Ectodermal cell (in vitro differentiated cells): Measurements from ENCODE around the gene NR2C2.

Experiments used
- H3K27ac ChIP-seq: 2 replicates; pipeline ENCODE4 v1.7.0; 2013; ENCODE audit warnings: mild to moderate bottlenecking, low read depth, low read length; ENCODE audit not compliant: insufficient read depth, poor library complexity, severe bottlenecking
- H3K27me3 ChIP-seq: 2 replicates; pipeline ENCODE4 v1.7.0; 2013; ENCODE audit warnings: mild to moderate bottlenecking, low read length; ENCODE audit not compliant: insufficient read depth, control insufficient read depth, poor library complexity, severe bottlenecking
- H3K36me3 ChIP-seq: one replicate; pipeline ENCODE4 v1.7.0; 2013; ENCODE audit warnings: low read length; ENCODE audit not compliant: control insufficient read depth, insufficient read depth
- H3K4me1 ChIP-seq: one replicate; pipeline ENCODE4 v1.7.0; 2013; ENCODE audit warnings: low read length; ENCODE audit not compliant: control insufficient read depth, insufficient read depth
- H3K4me3 ChIP-seq: 2 replicates; pipeline ENCODE4 v1.7.0; 2013; ENCODE audit warnings: low read depth, low read length, control low read depth; ENCODE audit not compliant: insufficient read depth
- H3K9me3 ChIP-seq: 2 replicates; pipeline ENCODE4 v1.7.0; 2013; ENCODE audit warnings: mild to moderate bottlenecking, low read length, moderate library complexity; ENCODE audit not compliant: control insufficient read depth
- WGBS, 2 experiments: methylation state at CpG; one replicate each; pipeline ENCODE4 v1.1.7; 2013; ENCODE audit warnings: missing lambda C conversion rate in 2 of 2; 5-methylcytosine and 5-hydroxymethylcytosine counted together

The NR2C2 gene

DNA sequence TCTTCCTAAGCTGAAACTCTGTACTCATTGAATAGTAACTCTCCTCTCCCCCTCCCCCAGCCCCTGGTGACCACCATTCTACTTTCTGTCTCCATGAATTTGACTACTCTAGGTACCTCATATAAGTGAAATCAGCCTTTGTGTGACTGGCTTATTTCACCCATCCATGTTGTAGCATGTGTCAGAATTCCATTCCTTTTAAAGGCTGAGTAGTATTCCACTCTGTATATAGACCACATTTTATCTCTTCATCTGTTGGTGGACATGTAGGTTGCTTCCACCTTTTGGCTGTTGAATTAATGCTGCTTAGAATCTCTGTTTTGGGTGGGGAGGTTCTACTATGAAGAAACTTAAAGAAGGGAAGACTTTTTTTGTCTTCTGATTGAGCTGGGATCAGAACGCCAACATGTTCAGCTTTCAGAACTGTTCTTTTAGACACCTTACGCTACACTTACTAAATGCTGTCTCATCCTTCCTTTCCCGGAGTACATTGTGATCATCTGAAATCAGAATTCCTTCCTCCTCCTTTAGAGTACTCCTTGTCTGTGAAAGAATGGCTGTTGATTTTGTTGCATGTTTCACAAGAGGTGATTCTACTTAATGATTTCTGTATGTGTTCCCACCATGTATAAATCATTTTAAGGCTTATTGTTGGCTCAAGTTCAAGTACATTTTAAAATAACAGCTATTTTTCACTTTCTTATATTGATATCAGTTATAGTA, 67.4 kb downstream of the NR2C2 start:
- Histone ChIP-seq H3K9me3 (no peaks in the 10 kb centered on the region), H3K4me1 (no peaks in the 10 kb centered on the region), H3K27me3 (no peaks in the 10 kb centered on the region), H3K27ac (no peak overlapping the region), H3K36me3 (peaks cover 31% of the 10 kb centered on the region), H3K4me3 (no peak overlapping the region)
- WGBS, 2 experiments, result 93 to 97% methylated on average over 3 of the region's 3 CpGs

DNA sequence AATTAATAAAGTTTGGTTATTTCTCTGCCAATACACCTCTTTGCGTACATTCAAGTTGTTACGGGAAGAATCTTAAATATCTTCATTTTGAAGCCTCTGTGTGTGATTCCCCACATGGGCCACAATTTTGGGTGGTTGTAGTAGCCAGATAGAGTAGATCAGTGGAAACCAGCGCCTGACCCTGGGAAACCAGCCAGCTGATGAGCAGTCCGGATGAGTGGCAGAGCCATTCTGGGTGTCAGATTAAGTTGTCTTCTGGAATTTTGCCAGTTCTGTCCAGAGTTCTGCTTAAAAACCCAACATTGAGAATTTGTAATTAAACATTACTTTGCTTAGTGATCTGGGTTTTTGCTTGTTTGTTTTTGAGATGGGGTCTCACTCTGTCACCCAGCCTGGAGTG, 68.1 kb downstream of the NR2C2 start:
- Histone ChIP-seq H3K27ac (no peak overlapping the region), H3K9me3 (no peaks in the 10 kb centered on the region), H3K27me3 (no peaks in the 10 kb centered on the region), H3K4me1 (no peaks in the 10 kb centered on the region), H3K36me3 (peaks cover 36% of the 10 kb centered on the region), H3K4me3 (no peak overlapping the region)
- 95 to 98% methylated on average over 4 of the region's 4 CpGs for WGBS, 2 experiments

DNA sequence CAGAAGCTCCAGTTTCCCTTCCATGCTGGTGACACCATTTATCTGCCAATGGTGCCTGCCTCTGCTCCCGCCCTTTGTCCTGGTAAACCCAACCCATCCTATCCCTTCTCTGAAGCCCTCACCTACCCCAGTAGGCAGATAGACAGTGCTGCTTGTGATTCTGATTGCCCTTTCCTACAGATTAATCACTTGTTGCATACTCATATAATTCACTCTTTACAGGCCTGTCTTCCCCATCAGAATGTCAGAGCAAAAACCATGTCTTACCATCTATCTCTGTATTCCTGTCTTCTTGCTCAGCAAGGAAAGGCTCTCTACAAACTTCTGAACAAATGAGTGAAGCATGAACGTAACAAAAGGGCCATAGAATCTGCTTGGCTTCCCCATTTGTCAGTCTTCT, 69.8 kb downstream of the NR2C2 start:
- Histone ChIP-seq H3K27me3 (no peaks in the 10 kb centered on the region), H3K36me3 (peaks cover 49% of the 10 kb centered on the region), H3K9me3 (no peaks in the 10 kb centered on the region), H3K4me1 (no peaks in the 10 kb centered on the region), H3K27ac (no peak overlapping the region), H3K4me3 (no peak overlapping the region)
- 88 to 94% methylated on average over 2 of the region's 2 CpGs for WGBS, 2 experiments

DNA sequence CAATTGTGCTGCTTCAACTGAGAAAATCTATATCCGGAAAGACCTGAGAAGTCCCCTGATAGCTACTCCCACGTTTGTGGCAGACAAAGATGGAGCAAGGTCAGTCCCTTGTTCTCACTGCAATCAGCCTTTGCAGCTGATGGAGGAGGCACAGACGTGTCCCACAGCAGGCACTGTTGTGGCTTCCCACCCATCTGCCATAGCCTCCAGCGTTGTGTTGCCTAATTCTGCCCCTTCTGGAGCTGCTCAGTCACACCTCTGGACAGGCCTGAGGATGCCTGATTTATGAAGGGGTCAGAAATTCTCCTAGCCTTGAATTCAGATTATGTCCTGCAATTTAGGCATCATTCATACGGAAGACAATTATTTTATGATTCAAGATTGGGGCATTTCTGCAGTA, 75.9 kb downstream of the NR2C2 start:
- Histone ChIP-seq H3K4me1 (no peaks in the 10 kb centered on the region), H3K9me3 (no peaks in the 10 kb centered on the region), H3K4me3 (no peak overlapping the region), H3K36me3 (peaks cover 60% of the 10 kb centered on the region), H3K27ac (no peak overlapping the region), H3K27me3 (no peaks in the 10 kb centered on the region)
- WGBS, 2 experiments, result 93% methylated on average over 5 of the region's 5 CpGs

DNA sequence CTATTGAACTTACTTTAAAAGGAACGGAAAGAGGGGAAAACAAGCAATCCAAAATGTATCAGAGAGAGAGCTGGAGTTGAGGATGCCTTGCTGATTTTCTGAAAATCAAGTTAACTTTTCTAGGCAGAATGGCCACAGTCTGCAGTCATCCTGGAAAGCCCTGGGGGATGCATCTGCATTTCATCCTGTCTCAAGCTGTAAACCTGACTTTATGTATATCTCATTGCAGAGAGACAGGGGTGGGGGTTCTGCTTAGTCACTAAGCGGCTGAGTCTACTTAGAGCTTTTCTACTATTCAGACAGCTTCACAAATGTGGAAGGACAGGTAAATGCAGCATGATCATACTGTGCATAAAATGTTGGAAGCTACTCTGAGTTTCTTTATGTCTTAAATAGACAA, 76.3 kb downstream of the NR2C2 start:
- Histone ChIP-seq H3K9me3 (no peaks in the 10 kb centered on the region), H3K36me3 (peaks cover 64% of the 10 kb centered on the region), H3K4me1 (no peaks in the 10 kb centered on the region), H3K27ac (no peak overlapping the region), H3K4me3 (no peak overlapping the region), H3K27me3 (no peaks in the 10 kb centered on the region)
- WGBS, 2 experiments, result 94 to 100% methylated on average over 2 of the region's 2 CpGs

DNA sequence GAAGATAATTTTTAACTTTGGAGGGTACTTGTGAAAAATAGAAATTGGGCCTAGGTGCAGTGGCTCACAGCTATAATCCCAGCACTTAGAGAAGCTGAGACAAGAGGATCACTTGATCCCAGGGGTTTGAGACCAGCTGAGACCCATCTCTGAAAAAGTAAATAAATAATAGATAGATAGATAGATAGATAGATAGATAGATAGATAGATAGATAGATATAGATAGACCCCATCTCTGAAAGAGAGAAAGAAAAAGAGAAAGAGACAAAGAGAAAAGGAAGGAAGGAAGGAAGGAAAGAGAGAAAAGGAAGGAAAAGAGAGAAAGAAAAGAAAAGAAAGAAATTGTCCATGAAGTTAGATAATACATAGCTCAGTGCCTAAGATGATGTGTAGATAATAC, 82.2 kb downstream of the NR2C2 start:
- Histone ChIP-seq H3K27me3 (no peaks in the 10 kb centered on the region), H3K4me3 (no peak overlapping the region), H3K4me1 (no peaks in the 10 kb centered on the region), H3K9me3 (no peaks in the 10 kb centered on the region), H3K36me3 (peaks cover 41% of the 10 kb centered on the region), H3K27ac (no peak overlapping the region)

DNA sequence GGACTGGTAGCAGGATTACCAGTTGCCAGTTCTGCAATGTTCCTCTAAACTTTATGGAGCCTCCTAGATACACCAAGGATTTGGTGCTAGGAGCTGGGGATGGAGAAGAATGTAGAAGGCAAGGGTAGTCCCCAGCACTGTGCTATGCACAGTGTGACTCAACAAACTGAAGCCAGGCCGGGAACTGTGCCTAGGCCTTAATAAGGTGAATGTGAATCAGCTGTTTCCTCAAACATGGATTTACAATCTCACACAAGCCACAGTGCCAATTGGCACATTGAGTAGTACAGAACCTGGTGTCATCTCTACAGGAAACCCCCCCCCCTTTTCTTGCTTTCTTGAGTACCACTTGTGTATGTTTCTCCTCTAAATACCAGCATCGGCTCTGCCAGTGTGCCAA, 85.3 kb downstream of the NR2C2 start:
- Histone ChIP-seq H3K9me3 (no peaks in the 10 kb centered on the region), H3K36me3 (peaks cover 39% of the 10 kb centered on the region), H3K27me3 (no peaks in the 10 kb centered on the region), H3K4me1 (no peaks in the 10 kb centered on the region), H3K27ac (no peak overlapping the region), H3K4me3 (no peak overlapping the region)
- 95 to 100% methylated on average over 2 of the region's 2 CpGs for WGBS, 2 experiments

DNA sequence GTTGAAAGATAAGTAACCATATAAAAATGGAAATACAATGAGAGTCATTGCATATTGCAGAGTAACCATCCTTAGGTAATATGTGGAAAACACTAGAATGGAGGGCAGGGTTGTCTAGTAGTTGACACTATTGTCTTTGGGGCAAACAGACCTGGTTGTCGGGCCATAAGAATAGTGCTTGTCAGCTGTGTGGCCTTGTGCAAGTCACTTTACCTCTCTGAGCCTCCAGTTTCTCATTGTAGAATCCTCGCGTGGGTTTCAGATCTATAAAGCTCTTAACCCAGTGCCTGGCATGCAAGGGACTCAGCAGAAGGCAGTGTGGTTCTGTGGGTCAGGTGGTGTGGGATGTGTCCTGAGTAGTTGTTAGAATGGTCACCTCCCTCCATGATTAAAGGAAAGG, 85.7 kb downstream of the NR2C2 start:
- Histone ChIP-seq H3K4me3 (no peak overlapping the region), H3K9me3 (no peaks in the 10 kb centered on the region), H3K36me3 (peaks cover 42% of the 10 kb centered on the region), H3K4me1 (no peaks in the 10 kb centered on the region), H3K27me3 (no peaks in the 10 kb centered on the region), H3K27ac (no peak overlapping the region)
- 93 to 98% methylated on average over 3 of the region's 3 CpGs for WGBS, 2 experiments

DNA sequence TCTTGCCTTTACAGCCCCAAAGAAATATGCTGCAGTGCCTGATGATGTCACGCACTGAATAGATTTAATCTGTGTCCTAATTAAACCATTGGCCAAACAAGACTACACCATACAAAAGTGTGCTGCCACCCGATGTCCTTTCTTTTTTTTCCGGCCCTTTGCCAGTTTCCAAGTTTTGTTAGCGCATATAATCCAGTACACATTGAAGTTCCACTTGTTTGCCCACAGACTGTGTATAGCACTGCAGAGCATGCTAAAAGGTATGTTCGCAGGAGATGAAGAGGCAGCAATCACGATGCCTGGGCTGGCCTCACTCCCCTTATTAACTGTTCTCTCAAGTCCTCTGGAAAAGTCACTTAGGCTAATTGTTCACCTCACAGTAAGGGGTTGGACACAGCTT, 90.9 kb downstream of the NR2C2 start:
- Histone ChIP-seq H3K4me3 (no peak overlapping the region), H3K36me3 (peaks cover 53% of the 10 kb centered on the region), H3K4me1 (no peaks in the 10 kb centered on the region), H3K9me3 (no peaks in the 10 kb centered on the region), H3K27me3 (no peaks in the 10 kb centered on the region), H3K27ac (no peak overlapping the region)
- 93 to 95% methylated on average over 6 of the region's 6 CpGs for WGBS, 2 experiments

DNA sequence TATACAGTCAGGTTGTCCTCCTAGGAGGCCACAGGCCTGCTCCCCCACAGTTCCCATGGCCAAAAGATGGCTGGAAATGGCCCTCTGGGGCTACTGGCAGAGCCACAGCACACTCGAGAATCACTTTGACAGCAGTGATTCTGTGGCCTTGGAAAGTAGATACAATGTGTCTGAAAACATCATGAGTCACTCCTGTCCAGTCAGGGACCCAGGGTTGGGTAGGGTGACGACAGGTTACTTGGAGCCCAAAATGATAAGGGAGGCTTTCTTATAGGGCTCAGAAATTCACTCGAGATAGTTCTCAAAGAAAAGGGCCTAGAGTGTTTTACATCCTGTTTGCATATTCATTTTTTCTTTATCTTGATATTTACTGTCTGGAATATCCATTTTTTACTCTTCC, 93.5 kb downstream of the NR2C2 start:
- Histone ChIP-seq H3K27me3 (no peaks in the 10 kb centered on the region), H3K27ac (no peak overlapping the region), H3K36me3 (peaks cover 52% of the 10 kb centered on the region), H3K4me3 (no peak overlapping the region), H3K4me1 (no peaks in the 10 kb centered on the region), H3K9me3 (no peaks in the 10 kb centered on the region)
- 97% methylated on average over 3 of the region's 3 CpGs for WGBS, 2 experiments

DNA sequence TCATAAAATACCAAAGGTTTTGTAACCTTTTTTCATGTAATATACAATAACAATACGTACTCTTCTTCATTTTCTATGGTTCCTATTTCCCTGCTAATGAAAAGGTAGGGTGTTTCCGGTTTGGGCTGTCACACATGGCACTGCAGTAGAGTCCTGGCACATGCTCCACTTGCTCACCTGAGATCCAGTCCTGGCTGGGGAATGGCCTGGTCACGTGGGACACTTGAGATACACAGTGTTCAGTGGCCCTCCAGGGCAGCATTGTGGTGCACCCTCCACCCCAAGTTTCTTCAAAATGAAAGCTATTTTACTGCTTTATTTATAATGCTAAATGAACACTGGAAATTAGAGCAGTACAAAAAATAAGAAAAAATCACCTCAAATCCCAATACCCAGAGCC, 94.6 kb downstream of the NR2C2 start:
- Histone ChIP-seq H3K27me3 (no peaks in the 10 kb centered on the region), H3K4me3 (no peak overlapping the region), H3K36me3 (peaks cover 48% of the 10 kb centered on the region), H3K27ac (no peak overlapping the region), H3K9me3 (no peaks in the 10 kb centered on the region), H3K4me1 (no peaks in the 10 kb centered on the region)
- WGBS, 2 experiments, result 89 to 92% methylated on average over 3 of the region's 3 CpGs
